ENCODE results near the gene MAPK6. TPM values are rescaled to one million over a fixed set of nuclear protein-coding genes. Genes with fewer than 3 reads are reported as not detected.

The MAPK6 gene
- total RNA-seq, 4 donors from 2014 or later: 50.0 to 87.1 (median 69.2) TPM

- no peaks in the 10 kb centered on the region for H3K27me3 ChIP-seq
- H3K4me1 ChIP-seq: peaks cover 47% of the 10 kb centered on the region
- DNase-seq (ENCODE audit: low spot score in 2 of 2): no peak
- TF ChIP-seq POLR2A (IDR thresholded peaks at IDR 0.05) (no peak), EP300 (IDR thresholded peaks at IDR 0.05) (no peak), CTCF (IDR thresholded peaks at IDR 0.05) (no peak), POLR2AphosphoS5 (IDR thresholded peaks at IDR 0.05) (no peak)
- no peaks in the 10 kb centered on the region for H3K9me3 ChIP-seq
- peaks cover 29% of the 10 kb centered on the region for H3K36me3 ChIP-seq
- peak overlapping the region; percentile 16 for H3K27ac ChIP-seq
- no peak overlapping the region for H3K4me3 ChIP-seq
These were observed 48.5 kb downstream of the MAPK6 start for GRCh38 chr15:52067545-52067926.

GRCh38 chr15:52068004-52068615 lies 49.1 kb downstream of the MAPK6 start:
- Histone ChIP-seq H3K36me3 (peaks cover 23% of the 10 kb centered on the region), H3K27ac (peak overlapping the region; percentile 16), H3K9me3 (no peaks in the 10 kb centered on the region), H3K4me3 (no peak overlapping the region), H3K4me1 (peaks cover 49% of the 10 kb centered on the region), H3K27me3 (no peaks in the 10 kb centered on the region)
- WGBS: 63% methylated on average over 2 of the region's 2 CpGs
- TF ChIP-seq POLR2A (IDR thresholded peaks at IDR 0.05): no peak
- no peak for TF ChIP-seq CTCF (IDR thresholded peaks at IDR 0.05)
- TF ChIP-seq EP300 (IDR thresholded peaks at IDR 0.05): no peak
- TF ChIP-seq POLR2AphosphoS5 (IDR thresholded peaks at IDR 0.05): no peak
- no peak for DNase-seq (ENCODE audit: low spot score in 2 of 2)

GRCh38 chr15:52069559-52069958 lies 50.5 kb downstream of the MAPK6 start:
- H3K4me1 ChIP-seq: peaks cover 49% of the 10 kb centered on the region

GRCh38 chr15:52071570-52071969 lies 52.6 kb downstream of the MAPK6 start:
- Histone ChIP-seq H3K4me1 (peaks cover 53% of the 10 kb centered on the region), H3K27me3 (no peaks in the 10 kb centered on the region), H3K4me3 (no peak overlapping the region), H3K36me3 (no peaks in the 10 kb centered on the region), H3K27ac (peak overlapping the region; percentile 86), H3K9me3 (no peaks in the 10 kb centered on the region)
- WGBS: 63% methylated on average over 10 of the region's 10 CpGs
- DNase-seq (ENCODE audit: low spot score in 2 of 2): no peak
- TF ChIP-seq POLR2AphosphoS5 (IDR thresholded peaks at IDR 0.05): peak in 2 of 3 donors; percentile 42 to 70
- TF ChIP-seq EP300 (IDR thresholded peaks at IDR 0.05): no peak
- no peak for TF ChIP-seq CTCF (IDR thresholded peaks at IDR 0.05)
- no peak for TF ChIP-seq POLR2A (IDR thresholded peaks at IDR 0.05)

More at GRCh38 chr15:52069559-52069958, 50.5 kb downstream of the MAPK6 start:
- no peaks in the 10 kb centered on the region for H3K9me3 ChIP-seq
- H3K4me3 ChIP-seq: no peak overlapping the region
- WGBS: 54% methylated on average over 5 of the region's 5 CpGs
- peaks cover 9% of the 10 kb centered on the region for H3K36me3 ChIP-seq
- TF ChIP-seq POLR2A (IDR thresholded peaks at IDR 0.05) (no peak), CTCF (IDR thresholded peaks at IDR 0.05) (no peak), POLR2AphosphoS5 (IDR thresholded peaks at IDR 0.05) (no peak), EP300 (IDR thresholded peaks at IDR 0.05) (no peak)
- H3K27ac ChIP-seq: peak overlapping the region; percentile 86
- no peaks in the 10 kb centered on the region for H3K27me3 ChIP-seq
- DNase-seq (ENCODE audit: low spot score in 2 of 2): no peak

GRCh38 chr15:52076889-52077781 lies 58.1 kb downstream of the MAPK6 start:
- Histone ChIP-seq H3K36me3 (no peaks in the 10 kb centered on the region), H3K27me3 (no peaks in the 10 kb centered on the region), H3K9me3 (no peaks in the 10 kb centered on the region), H3K27ac (peak overlapping the region; percentile 91), H3K4me1 (peaks cover 37% of the 10 kb centered on the region), H3K4me3 (no peak overlapping the region)
- 58% methylated on average over 11 of the region's 11 CpGs for WGBS
- TF ChIP-seq EP300 (IDR thresholded peaks at IDR 0.05): no peak
- no peak for TF ChIP-seq CTCF (IDR thresholded peaks at IDR 0.05)
- TF ChIP-seq POLR2AphosphoS5 (IDR thresholded peaks at IDR 0.05): peak in 1 of 3 donors; percentile 55
- no peak for DNase-seq (ENCODE audit: low spot score in 2 of 2)
